Measurements from ENCODE around the gene NHERF1. TPM values are rescaled to one million over a fixed set of nuclear protein-coding genes. Genes with fewer than 3 reads are reported as not detected.

NHERF1 gene
- total and polyA plus RNA-seq, 2 of the 8 experiments (the other 6 are each of a cell fraction or from before 2014, with no cell fraction given): 92.9 to 99.2 TPM

DNA sequence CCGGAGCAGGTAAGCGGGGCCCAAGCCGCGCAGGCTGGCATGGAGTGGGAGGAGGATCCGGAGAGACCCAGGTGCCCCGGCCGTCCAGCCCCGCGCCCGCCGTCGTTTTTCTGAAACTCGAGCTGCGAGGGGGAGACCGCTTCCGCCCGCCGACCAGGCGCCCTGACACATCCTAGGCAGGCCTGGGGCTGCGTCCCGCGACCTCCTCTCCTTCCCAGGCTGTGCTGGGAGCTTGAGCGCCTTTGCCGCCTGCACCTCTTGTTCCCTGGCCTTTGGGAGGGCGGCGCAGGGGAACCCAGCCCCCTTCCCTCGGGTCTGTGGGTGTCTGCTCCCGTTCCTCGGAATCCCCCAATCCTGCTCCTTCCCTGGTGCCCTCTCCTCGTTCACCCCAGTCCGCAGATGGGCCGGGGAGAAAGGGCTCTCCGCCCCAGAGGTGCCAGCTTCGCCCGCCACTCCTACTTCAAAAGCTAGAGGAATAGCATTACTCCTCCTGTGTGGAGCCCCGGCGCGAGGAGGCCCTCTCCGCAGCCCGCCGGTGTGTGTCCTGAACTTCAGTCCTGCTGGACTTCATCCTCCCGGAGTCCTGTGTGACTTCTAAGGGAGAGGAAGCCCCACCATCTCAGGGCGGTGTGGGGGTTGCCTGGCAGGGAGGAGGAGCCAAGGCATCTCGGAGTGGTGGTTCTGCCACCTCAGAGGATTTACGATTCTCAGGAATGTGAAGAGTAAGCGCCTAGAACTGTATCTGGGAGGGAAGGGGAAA lies 1.0 kb downstream of the NHERF1 start (continued):
- TF ChIP-seq JUND (IDR thresholded peaks at IDR 0.05; ENCODE audit: low read length) (no peak), POLR2A (IDR thresholded peaks at IDR 0.05; ENCODE audit: control extremely low read depth in 1 of 2, low read depth in 2 of 2, low read length in 2 of 2) (no peak), RFX5 (IDR thresholded peaks at IDR 0.05; ENCODE audit: borderline replicate concordance, low read depth, low read length) (no peak), SIRT6 (IDR thresholded peaks at IDR 0.05; ENCODE audit: low read length) (no peak), SIN3A (conservative IDR thresholded peaks at IDR 0.05 in 1 of 2, IDR thresholded peaks at IDR 0.05 in 1 of 2; ENCODE audit: low read depth in 1 of 2, low read length in 2 of 2) (no peak)
- TF ChIP-seq, protein P1, sequence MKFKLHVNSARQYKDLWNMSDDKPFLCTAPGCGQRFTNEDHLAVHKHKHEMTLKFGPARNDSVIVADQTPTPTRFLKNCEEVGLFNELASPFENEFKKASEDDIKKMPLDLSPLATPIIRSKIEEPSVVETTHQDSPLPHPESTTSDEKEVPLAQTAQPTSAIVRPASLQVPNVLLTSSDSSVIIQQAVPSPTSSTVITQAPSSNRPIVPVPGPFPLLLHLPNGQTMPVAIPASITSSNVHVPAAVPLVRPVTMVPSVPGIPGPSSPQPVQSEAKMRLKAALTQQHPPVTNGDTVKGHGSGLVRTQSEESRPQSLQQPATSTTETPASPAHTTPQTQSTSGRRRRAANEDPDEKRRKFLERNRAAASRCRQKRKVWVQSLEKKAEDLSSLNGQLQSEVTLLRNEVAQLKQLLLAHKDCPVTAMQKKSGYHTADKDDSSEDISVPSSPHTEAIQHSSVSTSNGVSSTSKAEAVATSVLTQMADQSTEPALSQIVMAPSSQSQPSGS (IDR thresholded peaks at IDR 0.05; ENCODE audit: low read length): no peak

All from H1 (cell line).